Activated CD4-positive, alpha-beta T cell treated with anti-CD3 and anti-CD28 coated beads for 4 hours (primary cell): ENCODE measurements around the gene ZNF639.
A peak's percentile ranks its signal among the peaks of the same experiment; 100 is the strongest.

ENCODE experiments used
- DNase-seq, 2 donors: peaks; one replicate each; pipeline ENCODE4 v3.0.0-alpha.2; 2020

The ZNF639 gene

GRCh38 chr3:179321668-179322285, 1.1 kb upstream of the ZNF639 start:
- DNase-seq, result peak in 1 of 2 donors; percentile 10

- peak; percentile 57 to 58 for DNase-seq
Observed at GRCh38 chr3:179323197-179324110, 623 bp downstream of the ZNF639 start.

GRCh38 chr3:179324270-179324754, 1.5 kb downstream of the ZNF639 start:
- DNase-seq, result no peak

GRCh38 chr3:179330438-179330837, 7.6 kb downstream of the ZNF639 start:
- no peak for DNase-seq

- no peak for DNase-seq
Observed at GRCh38 chr3:179332240-179332639, 9.4 kb downstream of the ZNF639 start.

- DNase-seq, result no peak
Observed at GRCh38 chr3:179333084-179333483, 10.3 kb downstream of the ZNF639 start.

- DNase-seq, result no peak
Observed at GRCh38 chr3:179336345-179336929, 13.6 kb downstream of the ZNF639 start.

- peak; percentile 84 to 85 for DNase-seq
Observed at GRCh38 chr3:179347345-179348194, 24.7 kb downstream of the ZNF639 start, which contains the start of gene MFN1. MFN1 (plus strand) TSS chr3:179347709; CDS start chr3:179348852, 1,143 bp downstream.

- no peak for DNase-seq
Observed at GRCh38 chr3:179348325-179349013, 25.6 kb downstream of the ZNF639 start.

GRCh38 chr3:179355996-179356395, 33.2 kb downstream of the ZNF639 start:
- no peak for DNase-seq

GRCh38 chr3:179363332-179363731, 40.5 kb downstream of the ZNF639 start:
- no peak for DNase-seq

- no peak for DNase-seq
Observed at GRCh38 chr3:179369621-179370020, 46.8 kb downstream of the ZNF639 start.

GRCh38 chr3:179373938-179374337, 51.1 kb downstream of the ZNF639 start:
- no peak for DNase-seq

GRCh38 chr3:179375091-179375999, 52.5 kb downstream of the ZNF639 start:
- DNase-seq, result no peak

GRCh38 chr3:179376474-179376873, 53.6 kb downstream of the ZNF639 start:
- DNase-seq, result no peak
